Hepatocyte (in vitro differentiated cells): ENCODE results near the gene KRTAP12-3.

Experiments
- EZH2 ChIP-seq: fragments of 200-600 bp; sonication (generic); IDR thresholded peaks from 2 replicates; pipeline ENCODE4 v1.6.1; 2016; ENCODE audit warnings: antibody characterized with exemption, mild to moderate bottlenecking, borderline replicate concordance
- EZH2phosphoT487 ChIP-seq: fragments of 200-600 bp; sonication (generic); IDR thresholded peaks from one replicate; pipeline ENCODE4 v1.6.1; 2018; ENCODE audit warnings: antibody characterized with exemption, mild to moderate bottlenecking, low read depth, moderate library complexity; ENCODE audit not compliant: unreplicated experiment, severe bottlenecking

DNA sequence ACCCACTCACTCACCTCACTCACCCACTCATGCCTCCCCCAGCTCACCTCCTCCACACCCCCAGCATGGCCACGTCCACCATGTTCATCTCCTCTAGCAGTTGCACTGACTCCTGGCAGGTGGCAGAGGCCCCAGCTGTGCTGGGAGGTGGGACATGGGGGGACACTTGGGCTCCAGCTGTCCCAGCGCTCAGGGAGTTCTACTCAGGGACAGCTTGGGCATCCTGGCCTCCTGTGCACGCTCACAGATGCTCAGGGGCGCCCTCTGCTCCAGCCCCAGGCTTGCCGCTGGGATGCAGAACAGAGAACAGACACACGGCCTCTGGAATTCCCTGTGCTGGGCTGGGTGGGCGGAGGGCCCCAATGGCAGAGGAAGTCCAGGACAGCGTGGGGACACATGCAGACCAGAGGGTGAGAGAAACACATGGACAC lies 40.6 kb upstream of the KRTAP12-3 start:
- TF ChIP-seq EZH2 (no peak), EZH2phosphoT487 (no peak)
